D721Med (cell line): ENCODE results near the gene COL5A1.
"Not testable (repeated sequence)": the region's sequence is repeated elsewhere in the genome, so short reads cannot be mapped to it uniquely, and the experiment has no call there.

ENCODE experiments used
- DNase-seq: peaks from one replicate; pipeline ENCODE4 v3.0.0; 2011; ENCODE audit warnings: low spot score; ENCODE audit not compliant: insufficient read length
- FAIRE-seq: peaks from 2 replicates; lab custom pipeline; 2011; peaks lifted over from hg19 to GRCh38; lab: Jason Lieb, UNC
- TF ChIP-seq, protein P1 (sequence below): IDR thresholded peaks from 2 replicates; pipeline ENCODE4 v1.5.1; 2012; ENCODE audit warnings: mild to moderate bottlenecking, control low read depth; ENCODE audit not compliant: insufficient read depth; ENCODE audit errors: missing control alignments

Gene COL5A1

GRCh38 chr9:134712243-134712642 lies 70.6 kb downstream of the COL5A1 start:
- FAIRE-seq = no peak

DNA sequence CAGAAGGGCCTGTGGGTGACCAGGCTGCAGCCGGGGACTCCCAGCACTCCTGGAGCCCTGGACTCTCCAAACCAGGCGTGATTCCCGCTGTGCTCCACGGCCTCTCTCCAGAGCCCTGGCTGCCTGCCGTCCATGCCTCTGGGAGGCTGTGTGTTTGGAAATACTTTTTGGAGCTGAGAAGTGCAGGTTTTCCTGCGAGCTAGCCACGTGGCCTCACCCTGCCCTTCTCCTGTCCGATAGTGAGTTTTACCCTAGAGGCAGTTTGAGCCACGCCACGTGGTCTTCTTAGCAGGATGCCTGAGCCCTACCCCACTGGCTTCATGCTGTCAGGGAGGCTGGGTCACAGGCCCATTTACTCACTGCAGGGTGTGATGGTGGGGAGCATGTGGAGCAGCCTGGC lies 71.3 kb downstream of the COL5A1 start:
- DNase-seq (no peak), FAIRE-seq (no peak)
- TF ChIP-seq, protein P1, sequence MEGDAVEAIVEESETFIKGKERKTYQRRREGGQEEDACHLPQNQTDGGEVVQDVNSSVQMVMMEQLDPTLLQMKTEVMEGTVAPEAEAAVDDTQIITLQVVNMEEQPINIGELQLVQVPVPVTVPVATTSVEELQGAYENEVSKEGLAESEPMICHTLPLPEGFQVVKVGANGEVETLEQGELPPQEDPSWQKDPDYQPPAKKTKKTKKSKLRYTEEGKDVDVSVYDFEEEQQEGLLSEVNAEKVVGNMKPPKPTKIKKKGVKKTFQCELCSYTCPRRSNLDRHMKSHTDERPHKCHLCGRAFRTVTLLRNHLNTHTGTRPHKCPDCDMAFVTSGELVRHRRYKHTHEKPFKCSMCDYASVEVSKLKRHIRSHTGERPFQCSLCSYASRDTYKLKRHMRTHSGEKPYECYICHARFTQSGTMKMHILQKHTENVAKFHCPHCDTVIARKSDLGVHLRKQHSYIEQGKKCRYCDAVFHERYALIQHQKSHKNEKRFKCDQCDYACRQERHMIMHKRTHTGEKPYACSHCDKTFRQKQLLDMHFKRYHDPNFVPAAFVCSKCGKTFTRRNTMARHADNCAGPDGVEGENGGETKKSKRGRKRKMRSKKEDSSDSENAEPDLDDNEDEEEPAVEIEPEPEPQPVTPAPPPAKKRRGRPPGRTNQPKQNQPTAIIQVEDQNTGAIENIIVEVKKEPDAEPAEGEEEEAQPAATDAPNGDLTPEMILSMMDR = no peak

More at GRCh38 chr9:134712243-134712642, 70.6 kb downstream of the COL5A1 start:
- TF ChIP-seq, protein P1 = no peak
- no peak for DNase-seq

DNA sequence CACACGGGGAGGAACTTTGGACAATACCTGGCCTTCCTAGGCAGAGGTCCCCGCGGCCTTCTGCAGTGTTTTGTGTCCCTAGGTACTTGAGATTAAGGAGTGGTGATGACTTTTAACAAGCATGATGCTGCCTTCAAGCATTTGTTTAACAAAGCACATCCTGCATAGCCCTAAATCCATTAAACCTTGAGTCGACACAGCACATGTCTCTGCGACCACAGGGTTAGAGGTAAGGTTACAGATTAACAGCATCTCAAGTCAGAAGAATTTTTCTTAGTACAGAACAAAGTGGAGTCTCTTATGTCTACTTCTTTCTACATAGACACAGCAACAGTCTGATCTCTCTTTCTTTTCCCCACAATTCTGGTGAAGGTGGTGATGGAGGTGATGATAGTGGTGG lies 73.9 kb downstream of the COL5A1 start:
- DNase-seq, FAIRE-seq: not testable (repeated sequence)

GRCh38 chr9:134716067-134716466 lies 74.5 kb downstream of the COL5A1 start:
- TF ChIP-seq, protein P1 = no peak
- no peak for DNase-seq
- FAIRE-seq = no peak

- DNase-seq (no peak), FAIRE-seq (no peak)
- TF ChIP-seq, protein P1 = no peak
Measured at GRCh38 chr9:134717056-134717455, 75.5 kb downstream of the COL5A1 start.

DNA sequence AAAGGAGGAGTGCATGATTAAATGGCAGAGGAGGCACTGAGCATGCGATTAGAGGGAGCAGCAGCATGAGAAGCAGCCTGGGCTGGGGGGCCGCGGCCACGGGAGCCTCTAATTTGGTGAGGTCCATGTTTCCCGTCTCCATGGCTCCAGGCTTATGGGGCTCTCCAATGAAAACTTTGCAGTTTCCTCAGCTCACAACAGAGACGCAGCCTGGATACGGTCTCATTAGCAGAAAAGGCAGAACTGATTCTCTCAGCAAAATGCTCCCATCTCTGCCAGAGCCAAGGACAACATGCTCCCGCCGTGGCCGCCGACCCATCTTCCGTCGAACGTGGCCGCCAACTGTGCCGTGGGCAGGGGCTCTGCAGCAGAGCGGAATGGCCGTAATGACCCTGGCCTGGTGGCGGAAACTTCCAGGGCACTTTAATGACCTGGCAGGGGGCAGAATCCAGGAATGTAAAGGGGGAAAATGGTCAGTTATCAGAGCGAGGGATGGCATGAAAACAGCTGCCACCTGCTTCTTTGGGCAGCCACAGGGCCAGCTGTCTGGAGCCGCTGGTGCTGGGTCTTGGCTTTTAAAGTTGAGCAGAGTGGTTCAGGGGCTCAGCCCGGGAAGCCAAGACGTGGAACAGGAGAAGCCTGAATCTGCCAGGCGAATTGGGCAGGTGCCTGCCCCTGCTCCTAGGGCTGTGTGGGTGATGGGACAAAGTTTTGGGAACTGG lies 76.5 kb downstream of the COL5A1 start:
- DNase-seq (no peak), FAIRE-seq (no peak)
- TF ChIP-seq, protein P1 = no peak

- TF ChIP-seq, protein P1 = no peak
- no peak for DNase-seq
- no peak for FAIRE-seq
Measured at GRCh38 chr9:134719331-134719730, 77.7 kb downstream of the COL5A1 start.
